Measurements from ENCODE around the gene A1BG.
"Not testable (repeated sequence)": the region's sequence is repeated elsewhere in the genome, so short reads cannot be mapped to it uniquely, and the experiment has no call there.

Gene A1BG

GRCh38 chr19:58356766-58357480, 3.6 kb upstream of the A1BG start:
- no peak for DNase-seq

DNA sequence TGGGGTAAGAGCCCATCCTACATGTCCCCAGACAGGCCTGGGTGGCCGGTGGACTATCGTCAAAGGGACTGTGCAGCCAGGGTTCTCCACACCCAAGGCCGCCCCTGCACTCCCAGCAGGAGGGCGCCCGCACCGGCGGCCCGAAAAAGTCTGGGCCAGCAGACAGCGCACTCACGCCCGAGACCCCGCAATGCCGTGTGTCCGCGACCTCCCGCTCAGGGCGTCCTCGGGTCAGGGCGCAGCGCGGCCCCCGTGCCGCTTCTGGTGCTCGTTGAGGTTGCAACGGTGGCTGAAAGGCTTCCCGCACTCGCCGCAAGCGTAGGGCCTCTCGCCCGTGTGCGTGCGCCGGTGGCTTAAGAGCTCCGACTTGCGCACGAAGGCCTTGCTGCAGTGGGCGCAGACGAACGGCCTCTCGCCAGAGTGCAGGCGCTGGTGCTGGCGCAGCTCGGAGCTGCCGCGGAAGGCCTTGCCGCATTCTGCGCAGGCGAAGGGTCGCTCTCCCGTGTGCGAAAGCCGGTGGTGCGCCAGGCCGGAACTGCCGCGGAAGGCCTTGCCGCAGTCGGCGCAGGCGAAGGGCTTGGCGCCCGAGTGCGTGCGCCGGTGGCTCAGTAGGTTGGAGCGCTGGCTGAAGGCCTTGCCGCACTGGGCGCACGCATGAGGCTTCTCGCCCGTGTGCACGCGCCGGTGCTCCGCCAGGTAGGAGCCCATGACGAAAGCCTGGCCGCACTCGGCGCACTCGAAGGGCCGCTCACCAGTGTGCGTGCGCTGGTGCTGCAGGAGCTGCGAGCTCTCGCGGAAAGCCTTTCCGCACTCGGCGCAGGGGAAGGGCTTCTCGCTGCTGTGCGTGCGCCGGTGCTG, 2.8 kb upstream of the A1BG start:
- peak; percentile 25 to 34 for DNase-seq

DNA sequence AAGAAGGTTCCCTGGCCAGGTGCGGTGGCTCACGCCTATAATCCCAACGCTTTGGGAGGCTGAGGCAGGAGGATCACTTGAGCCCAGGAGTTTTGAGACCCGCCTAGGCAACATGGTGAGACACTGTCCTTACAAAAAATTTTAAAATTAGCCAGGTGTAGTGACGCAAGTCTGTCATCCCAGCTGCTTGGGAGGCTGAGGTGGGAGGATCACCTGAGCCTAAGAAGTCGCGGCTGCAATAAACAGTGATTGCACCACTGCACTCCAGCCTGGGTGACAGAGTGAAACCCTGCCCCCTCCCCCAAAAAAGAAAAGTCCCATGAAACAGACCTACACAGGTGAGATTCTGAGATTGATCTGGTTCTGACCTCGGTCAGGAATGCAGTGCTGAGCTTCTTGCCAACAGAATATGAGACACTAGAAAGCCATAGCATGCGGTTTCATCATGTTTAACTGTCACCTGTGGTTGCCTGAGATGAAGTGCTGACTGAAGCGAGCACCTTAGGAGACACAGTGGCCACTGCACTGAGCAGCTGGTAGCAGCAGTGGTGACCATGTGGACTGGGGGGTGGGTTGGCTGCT, 2.0 kb upstream of the A1BG start:
- DNase-seq: no peak

DNA sequence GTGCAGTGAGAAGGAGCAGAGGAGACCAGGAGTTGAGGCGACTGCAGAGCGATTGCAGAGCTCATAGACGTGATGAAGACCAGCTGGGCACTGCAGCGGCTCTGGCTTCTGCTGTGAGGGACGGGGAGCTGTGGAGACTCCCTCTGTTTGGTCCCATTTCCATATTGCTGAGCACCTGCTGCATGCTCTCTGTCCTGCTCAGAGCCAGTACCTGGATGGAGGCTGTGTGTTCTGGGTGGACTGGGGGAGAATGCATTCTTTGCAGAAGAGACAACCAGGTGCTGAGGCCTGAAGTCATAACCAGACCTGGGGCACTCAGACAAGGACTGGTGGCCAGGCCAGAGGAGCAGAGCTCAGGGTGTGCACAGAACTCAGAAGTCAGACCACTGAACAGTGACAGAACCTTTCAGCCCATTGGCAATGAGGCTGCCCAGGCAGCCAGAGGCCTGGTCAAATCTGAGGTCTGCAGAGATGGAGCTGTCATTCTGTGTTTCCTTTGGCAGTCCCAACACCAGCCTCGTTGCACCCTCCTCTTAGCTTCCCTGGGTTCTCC, 1.3 kb upstream of the A1BG start:
- no peak for DNase-seq

- DNase-seq: no peak
Observed at GRCh38 chr19:58353717-58354477, 605 bp upstream of the A1BG start.

- DNase-seq: no peak
Observed at GRCh38 chr19:58351990-58352755, 1.1 kb downstream of the A1BG start.

GRCh38 chr19:58351558-58351878, 1.8 kb downstream of the A1BG start:
- DNase-seq: no peak

DNA sequence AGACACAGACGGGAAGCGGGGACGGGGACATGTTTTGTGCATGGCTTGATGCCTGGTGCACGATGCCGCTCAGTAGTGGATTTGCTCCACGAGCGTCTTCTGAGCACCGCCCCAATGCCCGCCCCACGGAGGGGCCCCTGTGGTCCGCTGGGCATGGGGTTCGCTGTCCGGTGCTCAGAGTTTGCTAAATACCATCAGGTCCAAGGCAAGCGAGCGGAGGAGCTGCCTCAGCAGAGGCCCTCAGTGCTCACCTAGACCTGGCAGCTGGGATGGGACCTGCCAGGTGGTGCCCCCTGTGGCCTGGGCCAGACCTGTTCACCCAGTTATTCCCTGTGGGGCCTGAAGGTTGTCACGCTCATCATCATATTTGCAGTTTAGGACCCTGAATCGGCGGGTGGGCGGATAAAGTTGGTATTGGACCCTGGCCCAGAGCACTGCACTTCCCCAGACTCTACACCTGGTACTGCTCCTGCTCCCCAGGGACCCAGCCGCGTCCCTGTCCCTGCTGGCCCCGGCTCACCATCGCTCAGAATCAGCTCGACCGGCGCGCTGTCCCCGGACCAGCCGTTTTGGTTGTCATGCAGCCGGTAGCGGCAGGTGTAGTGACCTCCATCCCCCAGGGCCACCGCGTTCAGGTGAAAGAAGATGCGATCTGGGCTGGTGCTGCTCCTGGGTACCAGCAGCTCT, 2.3 kb downstream of the A1BG start:
- no peak for DNase-seq

DNA sequence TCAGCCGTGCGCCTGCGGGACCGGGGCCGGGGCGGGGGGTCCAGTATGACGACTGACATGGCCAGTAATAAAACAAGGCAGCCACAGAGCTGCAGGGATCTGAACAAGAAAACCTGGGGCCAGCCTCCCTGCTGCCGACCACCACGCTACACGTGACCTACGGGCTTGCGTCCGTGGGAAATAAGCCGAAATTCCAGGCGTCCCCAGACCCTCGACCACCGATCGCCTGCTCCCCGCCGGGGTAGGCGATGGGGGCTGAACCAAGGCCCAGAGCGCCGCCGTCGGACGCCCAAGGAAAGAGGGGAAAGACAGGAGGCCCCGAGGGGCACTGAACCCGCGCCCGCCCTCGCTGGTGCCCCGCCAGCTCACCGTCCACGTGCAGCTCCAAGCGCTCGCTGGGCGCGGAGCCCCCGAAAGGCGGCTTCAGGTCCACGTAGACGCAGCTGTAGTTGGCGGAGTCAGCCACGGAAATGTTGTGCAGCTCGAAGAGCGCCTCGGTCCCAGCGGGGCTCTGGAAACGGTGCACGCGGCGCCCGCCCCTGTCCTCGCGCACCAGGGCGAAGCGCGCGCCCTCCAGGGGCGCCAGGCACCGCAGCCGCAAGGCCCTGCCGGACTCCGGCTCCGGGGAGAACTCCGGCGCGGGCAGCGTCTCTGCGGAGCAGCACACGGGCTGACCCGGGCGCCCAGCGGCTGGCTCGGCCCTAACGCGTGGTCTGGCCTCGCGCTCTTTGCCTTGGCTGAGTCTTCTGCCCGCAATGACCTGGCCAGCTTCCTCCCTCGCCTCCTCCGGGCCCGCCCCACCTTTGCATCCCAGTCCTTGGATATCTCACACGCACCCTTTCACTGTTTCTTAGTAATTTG, 3.1 kb downstream of the A1BG start:
- no peak for DNase-seq

- no peak for DNase-seq
Observed at GRCh38 chr19:58349590-58349989, 3.7 kb downstream of the A1BG start.

- DNase-seq: not testable (repeated sequence)
Observed at GRCh38 chr19:58348080-58348479, 5.2 kb downstream of the A1BG start.

DNA sequence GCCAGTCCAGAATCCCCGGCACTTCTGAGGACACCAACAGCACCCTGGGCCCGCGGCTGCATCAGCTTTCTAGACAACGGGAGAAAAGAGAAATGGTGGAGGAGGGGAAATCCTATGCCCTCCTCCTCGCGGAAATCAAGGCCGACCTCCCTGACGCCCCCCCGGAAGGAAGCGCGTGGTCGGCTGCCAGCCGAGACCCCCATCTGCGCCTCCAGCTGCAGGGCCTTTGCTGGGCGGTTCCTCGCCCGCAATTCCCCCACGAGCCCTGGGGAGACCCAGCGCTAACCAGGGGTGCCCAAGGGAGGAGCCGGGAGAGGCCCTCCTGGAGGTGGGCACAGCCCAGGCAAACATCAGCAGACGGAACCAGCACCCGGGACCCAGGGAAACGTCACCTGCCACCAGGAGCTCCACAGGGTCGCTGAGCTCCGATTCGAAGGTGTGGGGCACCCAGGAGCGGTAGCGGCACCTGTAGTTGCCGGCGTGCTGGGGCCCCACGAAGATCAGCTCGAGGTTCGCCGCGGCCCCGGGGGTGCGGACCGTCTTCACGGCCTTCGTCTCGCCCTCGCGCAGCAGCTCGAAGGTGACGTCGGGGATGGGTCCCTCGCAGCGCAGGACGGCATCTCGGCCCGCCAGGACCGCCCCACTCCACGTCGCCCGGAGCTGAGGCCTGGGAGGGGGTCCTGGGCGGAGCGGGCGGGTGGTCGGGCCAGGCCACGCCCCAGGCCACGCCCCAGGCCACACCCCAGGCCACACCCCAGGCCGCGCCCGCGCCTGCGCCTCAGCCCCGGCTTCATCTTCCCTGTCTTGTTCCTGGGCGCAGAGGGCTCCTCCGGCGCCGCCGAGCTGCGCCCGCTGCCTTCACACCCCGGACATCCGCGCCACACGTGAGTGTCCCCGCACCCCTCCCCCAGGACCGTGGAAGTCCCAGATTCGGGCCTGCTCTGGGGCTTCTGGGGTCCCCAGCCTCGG, 6.0 kb downstream of the A1BG start:
- DNase-seq: peak; percentile 59 to 65

DNA sequence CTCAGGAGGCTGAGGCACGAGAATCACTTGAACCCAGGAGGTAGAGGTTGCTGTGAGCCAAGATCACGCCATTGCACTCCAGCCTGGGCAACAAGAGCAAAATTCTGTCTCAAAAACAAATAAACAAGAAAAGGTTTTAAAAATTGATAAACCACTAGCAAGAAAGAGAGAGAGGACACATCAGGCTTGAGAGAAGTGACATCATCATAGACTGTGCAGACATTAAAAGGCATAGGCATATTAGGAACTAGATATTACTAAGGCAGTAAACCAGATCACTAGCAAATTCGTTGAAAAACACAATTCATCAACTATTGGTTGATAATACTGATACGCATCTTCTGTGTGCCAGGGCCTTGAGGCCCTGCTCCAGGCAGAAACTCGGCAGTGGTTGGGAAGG, 7.7 kb downstream of the A1BG start:
- no peak for DNase-seq

- no peak for DNase-seq
Observed at GRCh38 chr19:58338825-58339558, 14.3 kb downstream of the A1BG start.

- DNase-seq: no peak
Observed at GRCh38 chr19:58338336-58338735, 15.0 kb downstream of the A1BG start.

DNA sequence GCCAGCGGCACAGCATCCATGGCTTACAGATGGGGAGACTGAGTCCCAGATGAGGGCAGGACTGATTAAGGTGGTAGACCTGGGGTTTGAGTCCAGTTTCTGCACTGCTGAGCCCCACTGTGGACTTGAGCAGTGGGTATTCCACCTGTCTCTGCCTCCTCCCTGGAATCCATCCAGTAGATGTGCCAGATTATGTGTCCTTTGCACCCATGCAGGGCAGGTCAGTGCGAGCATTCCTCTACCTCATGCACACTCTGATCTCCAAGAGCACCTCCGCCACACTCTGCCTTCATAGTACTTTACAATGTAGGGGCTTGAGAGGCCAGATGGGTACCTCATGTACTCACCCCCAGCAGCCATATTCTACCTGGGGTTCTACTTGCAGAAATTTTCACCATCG, 16.5 kb downstream of the A1BG start:
- DNase-seq: no peak

GRCh38 chr19:58336216-58336615, 17.1 kb downstream of the A1BG start:
- DNase-seq: no peak

- DNase-seq: no peak
Observed at GRCh38 chr19:58335630-58336029, 17.7 kb downstream of the A1BG start.

Data from activated CD4-positive, alpha-beta T cell treated with anti-CD3 and anti-CD28 coated beads, Interleukin-2, amount 50 U/mL, for 48 hours (primary cell).